ENCODE data around the gene GNGT2.

The GNGT2 gene

DNA sequence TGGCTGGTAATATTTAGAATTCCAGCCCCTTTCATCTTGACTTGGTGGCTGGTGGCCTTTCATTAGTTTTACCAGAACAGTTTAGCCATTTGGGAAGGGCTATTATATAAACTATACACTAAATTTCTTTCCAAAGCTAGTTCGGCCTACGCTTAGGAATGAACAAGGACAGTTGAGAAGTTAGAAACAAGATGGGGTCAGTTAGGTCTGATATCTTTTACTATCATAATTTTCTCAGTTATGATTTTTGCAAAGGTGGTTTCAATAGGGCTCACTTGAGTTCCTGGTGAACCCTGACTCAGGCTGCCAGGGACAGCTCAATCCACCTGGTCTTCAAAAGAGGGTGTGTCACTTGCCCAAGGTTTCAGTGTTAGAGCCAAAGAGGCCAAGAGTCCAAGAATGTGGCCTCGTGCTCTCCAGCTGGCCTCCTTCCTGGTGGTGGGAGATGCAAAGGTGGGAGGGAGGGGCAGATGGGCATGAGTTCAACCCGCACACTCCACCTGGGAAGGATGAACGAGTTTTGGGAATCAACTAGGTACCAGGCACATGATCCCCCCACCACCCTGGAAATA, 24.2 kb upstream of the GNGT2 start:
- Histone ChIP-seq H2AFZ (ENCODE audit: low read depth) (no peak overlapping the region), H3K9ac (no peak overlapping the region), H3K4me2 (no peak overlapping the region), H3K27ac (no peak overlapping the region), H3K4me3 (IDR thresholded peaks at IDR 0.05; ENCODE audit: insufficient read depth, low read depth, low read length) (no peak overlapping the region), H3K4me1 (ENCODE audit: low read depth, poor library complexity, severe bottlenecking) (peaks cover 7% of the 10 kb centered on the region), H3K36me3 (ENCODE audit: insufficient read depth) (no peaks in the 10 kb centered on the region), H4K20me1 (ENCODE audit: insufficient read depth) (no peaks in the 10 kb centered on the region), H3K27me3 (ENCODE audit: insufficient read depth, low read depth) (peaks cover 17% of the 10 kb centered on the region), H3K79me2 (ENCODE audit: insufficient read depth, low read depth) (no peaks in the 10 kb centered on the region)
- TF ChIP-seq, protein P1, sequence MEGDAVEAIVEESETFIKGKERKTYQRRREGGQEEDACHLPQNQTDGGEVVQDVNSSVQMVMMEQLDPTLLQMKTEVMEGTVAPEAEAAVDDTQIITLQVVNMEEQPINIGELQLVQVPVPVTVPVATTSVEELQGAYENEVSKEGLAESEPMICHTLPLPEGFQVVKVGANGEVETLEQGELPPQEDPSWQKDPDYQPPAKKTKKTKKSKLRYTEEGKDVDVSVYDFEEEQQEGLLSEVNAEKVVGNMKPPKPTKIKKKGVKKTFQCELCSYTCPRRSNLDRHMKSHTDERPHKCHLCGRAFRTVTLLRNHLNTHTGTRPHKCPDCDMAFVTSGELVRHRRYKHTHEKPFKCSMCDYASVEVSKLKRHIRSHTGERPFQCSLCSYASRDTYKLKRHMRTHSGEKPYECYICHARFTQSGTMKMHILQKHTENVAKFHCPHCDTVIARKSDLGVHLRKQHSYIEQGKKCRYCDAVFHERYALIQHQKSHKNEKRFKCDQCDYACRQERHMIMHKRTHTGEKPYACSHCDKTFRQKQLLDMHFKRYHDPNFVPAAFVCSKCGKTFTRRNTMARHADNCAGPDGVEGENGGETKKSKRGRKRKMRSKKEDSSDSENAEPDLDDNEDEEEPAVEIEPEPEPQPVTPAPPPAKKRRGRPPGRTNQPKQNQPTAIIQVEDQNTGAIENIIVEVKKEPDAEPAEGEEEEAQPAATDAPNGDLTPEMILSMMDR (conservative IDR thresholded peaks at IDR 0.05; ENCODE audit: low read depth, low read length), result no peak

DNA sequence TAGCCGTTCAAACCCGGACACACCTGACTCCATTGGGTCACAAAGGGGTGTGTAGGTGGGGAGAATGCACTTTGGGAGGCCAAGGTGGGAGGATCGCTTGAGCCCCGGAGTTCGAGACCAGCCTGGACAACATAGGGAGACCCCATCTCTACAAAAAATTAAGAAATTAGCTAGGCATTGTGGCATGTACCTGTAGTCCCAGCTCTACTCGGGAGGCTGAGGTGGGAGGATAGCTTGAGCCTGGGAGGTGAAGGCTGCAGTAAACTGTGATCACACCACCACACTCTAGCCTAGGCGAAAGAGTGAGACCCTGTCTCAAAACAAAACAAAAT, 21.2 kb upstream of the GNGT2 start:
- TF ChIP-seq, protein P1 (conservative IDR thresholded peaks at IDR 0.05; ENCODE audit: low read depth, low read length), result no peak
- peaks cover 26% of the 10 kb centered on the region for H3K27me3 ChIP-seq (ENCODE audit: insufficient read depth, low read depth)
- no peak overlapping the region for H3K4me3 ChIP-seq (IDR thresholded peaks at IDR 0.05; ENCODE audit: insufficient read depth, low read depth, low read length)
- no peaks in the 10 kb centered on the region for H3K36me3 ChIP-seq (ENCODE audit: insufficient read depth)
- no peaks in the 10 kb centered on the region for H3K79me2 ChIP-seq (ENCODE audit: insufficient read depth, low read depth)
- peak overlapping the region; percentile 71; the same call in 1 of the 2 replicates for H3K4me2 ChIP-seq
- no peak overlapping the region for H3K9ac ChIP-seq
- peak overlapping the region; percentile 96; the same call in 1 of the 2 replicates for H2AFZ ChIP-seq (ENCODE audit: low read depth)
- no peak overlapping the region for H3K27ac ChIP-seq
- peaks cover 7% of the 10 kb centered on the region for H3K4me1 ChIP-seq (ENCODE audit: low read depth, poor library complexity, severe bottlenecking)
- H4K20me1 ChIP-seq (ENCODE audit: insufficient read depth), result no peaks in the 10 kb centered on the region

DNA sequence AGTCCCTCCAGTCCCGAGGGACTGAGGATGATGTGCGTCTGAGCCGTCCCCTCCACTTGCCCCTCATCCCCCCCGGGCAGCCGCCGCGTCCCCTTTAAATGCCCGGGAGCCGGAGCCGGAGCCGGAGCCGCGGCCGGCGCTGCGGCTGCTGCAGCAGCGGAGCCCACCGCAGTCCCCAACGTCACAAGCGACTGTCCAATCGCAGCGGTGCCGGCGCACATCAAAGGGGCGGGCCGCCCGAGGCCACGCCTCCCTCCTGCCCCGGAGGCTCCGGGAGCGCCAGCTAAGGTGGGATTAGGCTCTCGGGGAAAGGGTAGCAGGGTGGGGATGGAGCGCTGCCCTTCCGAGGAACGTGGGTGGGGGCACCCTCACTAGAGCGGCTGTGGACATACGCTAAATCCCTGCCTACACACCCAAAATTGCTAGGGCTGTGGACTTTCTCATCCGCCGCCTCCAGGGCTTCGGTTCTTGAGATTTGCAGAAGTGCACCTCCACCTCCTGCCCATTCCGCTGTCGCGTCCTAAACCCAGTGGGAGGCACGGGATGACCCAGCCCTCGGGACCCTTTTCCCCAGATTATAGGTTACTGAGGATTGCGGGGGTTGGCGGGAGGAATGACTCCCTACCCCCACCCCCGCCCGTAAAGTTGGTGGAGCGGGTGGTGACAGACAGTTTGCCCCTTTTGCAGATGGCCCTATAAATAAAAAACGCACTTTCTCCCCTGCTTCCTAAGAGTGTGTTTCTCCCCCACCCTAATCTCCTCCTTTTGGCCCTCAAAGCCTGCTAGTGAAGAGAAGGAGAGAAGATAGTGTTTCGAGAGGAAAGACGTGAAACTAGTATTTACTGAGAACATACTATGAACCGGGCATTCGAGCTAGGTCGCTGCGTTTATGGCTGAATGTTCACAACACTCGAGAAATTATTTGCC, 20.5 kb upstream of the GNGT2 start, which contains the start of gene PHOSPHO1:
Gene PHOSPHO1, minus strand, starts transcription at position 152 of the 927 bp plus-strand sequence. CDS start 4,096 bp downstream, outside the sequence.
- Histone ChIP-seq H3K36me3 (ENCODE audit: insufficient read depth) (no peaks in the 10 kb centered on the region), H2AFZ (ENCODE audit: low read depth) (peak within 1 kb of the TSS; percentile 96), H3K4me1 (ENCODE audit: low read depth, poor library complexity, severe bottlenecking) (peaks cover 7% of the 10 kb centered on the region), H3K79me2 (ENCODE audit: insufficient read depth, low read depth) (no peaks in the 10 kb centered on the region), H3K9ac (peak within 1 kb of the TSS; percentile 13; the same call in 1 of the 2 replicates), H3K4me2 (peak within 1 kb of the TSS; percentile 71), H4K20me1 (ENCODE audit: insufficient read depth) (no peaks in the 10 kb centered on the region), H3K27me3 (ENCODE audit: insufficient read depth, low read depth) (peaks cover 30% of the 10 kb centered on the region), H3K4me3 (IDR thresholded peaks at IDR 0.05; ENCODE audit: insufficient read depth, low read depth, low read length) (no peak within 1 kb of the TSS), H3K27ac (no peak within 1 kb of the TSS)
- TF ChIP-seq, protein P1 (conservative IDR thresholded peaks at IDR 0.05; ENCODE audit: low read depth, low read length), result no peak

DNA sequence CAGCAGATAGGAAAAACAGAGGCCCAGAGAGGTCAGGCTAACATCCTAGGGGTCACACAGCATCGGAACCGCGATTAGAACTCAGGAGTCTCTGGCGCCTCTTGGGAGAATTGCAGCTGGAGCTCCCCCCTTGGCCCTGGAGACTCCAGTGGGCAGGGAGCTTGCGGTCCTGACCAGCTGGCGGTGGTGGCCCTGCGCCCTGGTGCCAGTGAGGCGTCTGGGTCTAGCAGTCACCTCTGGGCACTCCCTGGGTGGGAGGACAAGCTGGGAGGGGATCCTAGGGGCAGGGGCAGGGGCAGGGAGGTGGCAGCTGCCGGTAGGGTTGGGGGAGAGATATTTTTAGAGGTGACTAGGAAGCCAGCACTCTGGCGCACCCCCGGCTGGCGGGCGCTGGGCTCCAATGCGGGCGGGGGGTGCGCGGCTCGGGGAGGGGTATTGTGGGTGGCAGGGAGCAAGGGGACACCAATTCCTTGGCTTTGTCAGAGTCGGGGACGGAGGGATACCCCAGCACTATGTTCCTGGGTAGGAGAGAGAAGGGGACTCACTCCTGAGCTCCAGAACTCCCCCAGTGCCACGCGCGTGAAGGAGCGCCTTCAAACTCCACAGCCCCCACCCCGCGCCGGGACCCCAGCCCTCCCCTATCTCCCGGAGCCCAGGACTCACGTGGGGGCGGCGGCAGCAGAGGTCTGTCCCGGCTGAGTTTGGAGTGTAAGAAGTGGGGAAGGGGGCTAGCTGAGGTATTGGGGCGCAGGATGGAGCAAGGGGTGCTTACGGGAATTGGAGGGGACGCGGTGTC, 19.6 kb upstream of the GNGT2 start:
- no peaks in the 10 kb centered on the region for H3K36me3 ChIP-seq (ENCODE audit: insufficient read depth)
- peak overlapping the region; percentile 96 for H2AFZ ChIP-seq (ENCODE audit: low read depth)
- TF ChIP-seq, protein P1 (conservative IDR thresholded peaks at IDR 0.05; ENCODE audit: low read depth, low read length), result no peak
- no peaks in the 10 kb centered on the region for H4K20me1 ChIP-seq (ENCODE audit: insufficient read depth)
- peak overlapping the region; percentile 71 for H3K4me2 ChIP-seq
- H3K79me2 ChIP-seq (ENCODE audit: insufficient read depth, low read depth), result no peaks in the 10 kb centered on the region
- peaks cover 38% of the 10 kb centered on the region for H3K27me3 ChIP-seq (ENCODE audit: insufficient read depth, low read depth)
- H3K9ac ChIP-seq, result peak overlapping the region; percentile 13; the same call in 1 of the 2 replicates
- H3K27ac ChIP-seq, result no peak overlapping the region
- H3K4me1 ChIP-seq (ENCODE audit: low read depth, poor library complexity, severe bottlenecking), result peaks cover 7% of the 10 kb centered on the region
- no peak overlapping the region for H3K4me3 ChIP-seq (IDR thresholded peaks at IDR 0.05; ENCODE audit: insufficient read depth, low read depth, low read length)
